T-helper 9 cell (primary cell): ENCODE results near the gene AMBP.
"Not testable (repeated sequence)": the region's sequence is repeated elsewhere in the genome, so short reads cannot be mapped to it uniquely, and the experiment has no call there.

Experiments used
- DNase-seq: peaks from one replicate; pipeline ENCODE4 v3.0.0-alpha.2; 2020

The AMBP gene

DNA sequence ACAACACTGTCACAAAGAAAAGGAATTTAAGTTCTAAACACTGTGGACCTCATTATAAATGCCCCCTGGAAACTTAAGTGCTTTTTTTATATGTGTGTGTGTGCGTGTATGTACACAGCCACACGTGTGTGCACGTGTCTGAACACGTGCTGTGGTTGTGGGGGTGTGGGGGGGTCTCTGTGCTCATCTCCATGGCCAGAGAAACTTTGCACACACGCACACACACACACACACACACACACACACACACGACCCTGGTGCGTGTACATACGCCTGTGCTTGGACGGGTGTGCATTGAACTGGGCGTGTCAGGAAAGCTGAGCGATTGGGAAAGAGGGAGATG lies 27.9 kb downstream of the AMBP start:
- no peak for DNase-seq

DNA sequence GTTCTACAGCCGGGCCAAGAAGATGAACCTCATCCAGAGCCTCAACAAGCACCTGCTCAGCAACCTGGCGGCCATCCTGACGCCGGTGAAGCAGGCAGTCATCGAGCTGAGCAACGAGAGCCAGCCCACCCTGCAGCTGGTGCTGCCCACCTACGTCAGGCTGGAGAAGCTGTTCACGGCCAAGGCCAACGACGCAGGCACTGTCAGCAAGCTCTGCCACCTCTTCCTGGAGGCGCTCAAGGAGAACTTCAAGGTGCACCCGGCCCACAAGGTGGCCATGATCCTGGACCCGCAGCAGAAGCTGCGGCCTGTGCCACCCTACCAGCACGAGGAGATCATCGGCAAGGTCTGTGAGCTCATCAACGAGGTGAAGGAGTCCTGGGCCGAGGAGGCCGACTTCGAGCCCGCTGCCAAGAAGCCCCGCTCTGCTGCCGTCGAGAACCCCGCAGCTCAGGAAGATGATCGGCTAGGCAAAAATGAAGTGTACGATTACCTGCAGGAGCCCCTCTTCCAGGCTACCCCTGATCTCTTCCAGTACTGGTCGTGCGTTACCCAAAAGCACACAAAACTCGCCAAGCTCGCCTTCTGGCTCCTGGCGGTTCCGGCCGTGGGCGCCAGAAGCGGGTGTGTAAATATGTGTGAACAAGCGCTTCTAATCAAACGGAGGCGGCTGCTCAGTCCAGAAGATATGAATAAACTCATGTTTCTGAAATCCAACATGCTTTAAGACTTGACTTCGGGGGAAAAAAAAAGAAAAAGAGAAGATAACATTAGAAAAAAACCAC lies 28.5 kb downstream of the AMBP start:
- DNase-seq: no peak

GRCh38 chr9:114048533-114049415 lies 29.3 kb downstream of the AMBP start:
- DNase-seq: no peak

DNA sequence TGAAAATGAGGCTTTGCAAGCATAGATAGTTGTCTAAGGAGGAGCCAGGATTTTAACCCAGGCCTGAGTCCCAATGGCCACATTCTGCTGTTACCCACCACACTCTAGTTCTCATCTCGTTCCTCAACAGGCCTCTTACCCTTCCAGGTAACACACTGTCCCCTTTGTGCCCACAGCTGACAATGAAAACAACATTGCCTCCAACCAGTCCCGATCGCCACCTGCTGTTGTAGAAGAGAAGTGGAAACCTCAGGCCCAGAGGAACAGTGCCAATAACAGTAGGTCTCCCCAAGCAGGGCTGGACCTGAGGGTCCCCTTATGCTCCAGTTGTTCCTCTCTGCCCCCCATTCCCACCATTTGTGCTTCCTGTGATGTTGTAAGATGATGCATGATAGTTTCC lies 30.4 kb downstream of the AMBP start:
- no peak for DNase-seq

DNA sequence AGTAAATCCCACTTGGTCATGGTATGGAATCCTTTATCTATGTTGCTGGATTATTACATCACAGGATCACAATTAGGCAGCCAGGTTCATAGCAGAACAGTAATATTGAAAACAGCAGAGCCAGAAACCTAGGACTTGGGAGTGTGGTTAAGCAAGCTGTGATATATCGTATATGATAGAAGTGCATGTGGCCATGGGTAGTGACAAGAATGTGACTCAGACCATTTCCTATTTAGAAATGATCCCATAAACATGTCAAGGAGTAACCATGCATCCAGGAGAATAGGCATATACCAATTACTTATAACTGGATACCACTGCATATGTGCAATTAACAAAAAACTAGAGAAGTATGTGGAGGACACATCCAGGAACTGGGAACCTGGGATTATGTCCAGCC lies 31.2 kb downstream of the AMBP start:
- DNase-seq: no peak

DNA sequence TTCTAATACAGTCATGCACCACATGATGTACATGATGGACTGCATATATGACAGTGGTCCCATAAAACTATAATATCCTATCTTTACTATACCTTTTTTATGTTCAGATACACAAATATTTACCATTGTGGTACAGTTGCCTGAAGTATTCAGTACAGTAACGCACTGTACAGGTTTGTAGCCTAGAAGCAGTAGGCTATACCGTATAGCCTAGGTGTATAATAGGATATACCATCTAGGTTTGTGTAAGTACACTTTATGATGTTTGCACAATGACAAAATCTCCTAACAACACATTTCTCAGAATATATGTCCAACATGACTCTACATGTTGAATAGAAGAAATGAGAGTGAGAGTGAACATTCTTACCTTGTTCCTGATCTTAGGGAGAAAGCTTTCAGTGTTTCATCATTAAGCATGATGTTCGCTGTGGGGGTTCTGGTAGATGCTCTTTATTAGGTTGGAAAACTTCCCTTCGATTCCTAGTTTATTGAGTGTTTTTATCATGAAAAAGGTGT lies 31.8 kb downstream of the AMBP start:
- no peak for DNase-seq

DNA sequence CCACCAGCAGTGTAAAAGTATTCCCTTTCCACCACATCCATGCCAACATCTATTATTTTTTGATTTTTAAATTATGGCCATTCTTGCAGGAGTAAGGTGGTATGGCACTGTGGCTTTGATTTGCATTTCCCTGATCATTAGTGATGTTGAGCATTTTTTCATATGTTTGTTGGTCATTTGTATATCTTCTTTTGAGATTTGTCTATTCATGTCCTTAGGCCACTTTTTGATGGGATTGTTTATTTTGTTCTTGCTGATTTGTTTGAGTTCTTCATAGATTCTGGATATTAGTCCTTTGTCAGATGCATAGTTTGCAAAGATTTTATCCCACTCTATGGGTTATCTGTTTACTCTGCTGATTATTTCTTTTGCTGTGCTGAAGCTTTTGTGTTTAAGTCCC lies 34.4 kb downstream of the AMBP start:
- not testable (repeated sequence) for DNase-seq

GRCh38 chr9:114039484-114039883 lies 38.6 kb downstream of the AMBP start:
- DNase-seq: no peak

- DNase-seq: no peak
Measured at GRCh38 chr9:114038724-114039313, 39.3 kb downstream of the AMBP start.

GRCh38 chr9:114037961-114038723 lies 40.0 kb downstream of the AMBP start:
- no peak for DNase-seq

GRCh38 chr9:114037249-114037648 lies 40.9 kb downstream of the AMBP start:
- no peak for DNase-seq

- no peak for DNase-seq
Measured at GRCh38 chr9:114035845-114036801, 42.0 kb downstream of the AMBP start.

- DNase-seq: no peak
Measured at GRCh38 chr9:114035221-114035844, 42.8 kb downstream of the AMBP start.

- DNase-seq: no peak
Measured at GRCh38 chr9:114034661-114035062, 43.4 kb downstream of the AMBP start.

DNA sequence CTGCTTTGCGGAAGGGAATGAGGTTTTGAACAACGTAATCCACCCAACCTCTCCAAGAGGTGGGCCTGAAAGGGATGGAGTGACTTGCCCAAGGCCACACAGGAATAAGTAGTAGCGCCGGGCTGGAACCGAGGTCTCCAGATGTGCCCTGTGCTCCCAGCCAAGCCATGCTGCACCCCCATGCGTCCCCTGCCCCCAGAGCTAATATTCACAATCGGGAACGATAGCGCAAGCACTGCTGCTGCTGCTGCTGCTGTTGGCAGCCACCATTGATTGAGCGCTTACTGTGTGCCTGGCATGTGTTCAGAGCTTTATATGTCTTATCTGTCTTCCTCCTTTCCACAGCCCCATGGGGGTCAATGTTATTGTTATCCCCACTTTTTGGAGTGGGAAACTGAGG lies 43.9 kb downstream of the AMBP start:
- DNase-seq: no peak

GRCh38 chr9:114033397-114034103 lies 44.5 kb downstream of the AMBP start:
- no peak for DNase-seq

- no peak for DNase-seq
Measured at GRCh38 chr9:114031948-114032840, 45.9 kb downstream of the AMBP start.

DNA sequence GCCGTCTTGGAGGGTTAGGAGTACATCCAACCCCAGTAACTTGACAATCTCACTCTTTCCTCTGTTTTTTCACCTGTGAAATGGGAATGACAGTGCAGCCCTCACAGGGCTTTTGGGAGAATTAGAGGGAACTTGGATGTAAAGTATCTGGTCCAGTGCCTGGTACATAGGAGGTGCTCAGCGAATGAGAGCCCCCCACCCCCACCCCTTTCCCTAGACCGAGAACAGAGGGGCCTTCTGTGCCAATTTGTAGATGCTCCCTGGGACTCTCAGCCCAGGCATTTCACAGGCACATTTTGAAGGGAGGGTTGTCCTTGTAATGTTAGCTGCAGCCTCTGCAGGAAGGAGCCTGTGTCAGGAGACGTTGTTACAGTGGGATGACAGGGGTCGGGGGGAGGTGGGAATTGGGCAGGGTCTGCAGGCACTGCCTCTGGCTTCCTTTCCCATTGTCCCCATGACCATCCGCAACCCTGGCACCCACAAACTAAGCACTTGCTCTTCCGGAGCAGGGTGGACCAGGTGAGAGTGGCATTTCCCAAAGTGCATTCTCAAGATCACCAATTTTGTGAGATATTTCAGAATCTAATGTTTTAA lies 47.0 kb downstream of the AMBP start:
- DNase-seq: no peak

GRCh38 chr9:114030364-114030763 lies 47.7 kb downstream of the AMBP start:
- no peak for DNase-seq
